Urinary bladder (tissue), 4 donors: ENCODE results near the gene MYH11. TPM values are rescaled to one million over a fixed set of nuclear protein-coding genes. Genes with fewer than 3 reads are reported as not detected.

ENCODE experiments used
- DNase-seq: peaks from one replicate; pipeline ENCODE4 v3.0.0-alpha.2; 2015; ENCODE audit errors: extremely low spot score
- H3K27ac ChIP-seq: one replicate; pipeline ENCODE4 v1.5.1; 2013; ENCODE audit warnings: low read depth, mild to moderate bottlenecking, moderate library complexity
- H3K36me3 ChIP-seq: one replicate; pipeline ENCODE4 v1.6.1; 2013; ENCODE audit warnings: mild to moderate bottlenecking, moderate library complexity; ENCODE audit not compliant: insufficient read depth
- H3K4me1 ChIP-seq: one replicate; pipeline ENCODE4 v1.6.1; 2013; ENCODE audit warnings: mild to moderate bottlenecking, moderate library complexity; ENCODE audit not compliant: insufficient read depth
- H3K4me3 ChIP-seq: one replicate; pipeline ENCODE4 v1.5.1; 2013; ENCODE audit warnings: low read depth, low read length
- WGBS: extraction: QIAGEN DNeasy Blood & Tissue Kit; methylation state at CpG from one replicate; pipeline ENCODE4 v1.1.7; 2013; 5-methylcytosine and 5-hydroxymethylcytosine counted together
- polyA plus RNA-seq: library from polyadenylated mRNA; stranded (reverse); fragments of 200-250 nt; gene quantifications from one replicate; pipeline ENCODE4 v1.2.3, GENCODE V29; 2013
- total RNA-seq: library from RNA; depleted of rRNA; stranded (reverse); fragments of >200 nt; gene quantifications from one replicate; pipeline ENCODE4 v1.2.3, GENCODE V29; 2014
- donor health status: healthy with polysubstance abuse.
- donor health status: healthy.

The MYH11 gene
- total RNA-seq, result 1,069 TPM
- polyA plus RNA-seq, result 5,010 TPM

- Histone ChIP-seq H3K27ac (peak within 1 kb of the TSS; percentile 78), H3K4me1 (no peaks in the 10 kb centered on the region), H3K36me3 (no peaks in the 10 kb centered on the region), H3K4me3 (peak within 1 kb of the TSS; percentile 58)
- DNase-seq, result no peak
- WGBS, result under 1% methylated on average over 49 of the region's 49 CpGs
Observed at GRCh38 chr16:15856901-15857698, at the start of gene MYH11. TSS of gene MYH11 (minus strand) at chr16:15857028. CDS start at chr16:15838252, 18,776 bp downstream.

- Histone ChIP-seq H3K36me3 (no peaks in the 10 kb centered on the region), H3K27ac (no peak overlapping the region), H3K4me3 (no peak overlapping the region), H3K4me1 (no peaks in the 10 kb centered on the region)
- 68% methylated on average over 2 of the region's 2 CpGs for WGBS
- no peak for DNase-seq
Observed at GRCh38 chr16:15906439-15906838, 49.6 kb upstream of the MYH11 start.

- no peak overlapping the region for H3K27ac ChIP-seq
- no peak overlapping the region for H3K4me3 ChIP-seq
- H3K36me3 ChIP-seq, result no peaks in the 10 kb centered on the region
- DNase-seq, result no peak
- WGBS, result 96% methylated on average over 5 of the region's 5 CpGs
- H3K4me1 ChIP-seq, result no peaks in the 10 kb centered on the region
Observed at GRCh38 chr16:15903960-15904359, 47.1 kb upstream of the MYH11 start.

GRCh38 chr16:15900901-15901500 is 44.2 kb upstream of the MYH11 start:
- no peak overlapping the region for H3K4me3 ChIP-seq
- 70% methylated on average over 6 of the region's 6 CpGs for WGBS
- no peak for DNase-seq
- H3K36me3 ChIP-seq, result no peaks in the 10 kb centered on the region
- no peaks in the 10 kb centered on the region for H3K4me1 ChIP-seq
- H3K27ac ChIP-seq, result no peak overlapping the region

GRCh38 chr16:15900357-15900756 is 43.5 kb upstream of the MYH11 start:
- WGBS, result 95% methylated on average over 3 of the region's 3 CpGs
- no peak overlapping the region for H3K27ac ChIP-seq

GRCh38 chr16:15899538-15900100 is 42.8 kb upstream of the MYH11 start:
- no peak for DNase-seq
- WGBS, result 59% methylated on average over 9 of the region's 9 CpGs
- Histone ChIP-seq H3K4me1 (no peaks in the 10 kb centered on the region), H3K36me3 (no peaks in the 10 kb centered on the region), H3K27ac (no peak overlapping the region), H3K4me3 (no peak overlapping the region)

More at GRCh38 chr16:15900357-15900756, 43.5 kb upstream of the MYH11 start:
- no peaks in the 10 kb centered on the region for H3K4me1 ChIP-seq
- H3K4me3 ChIP-seq, result no peak overlapping the region
- no peaks in the 10 kb centered on the region for H3K36me3 ChIP-seq
- DNase-seq, result no peak

- WGBS, result 90% methylated on average over 6 of the region's 6 CpGs
- no peak for DNase-seq
- no peak overlapping the region for H3K27ac ChIP-seq
Observed at GRCh38 chr16:15898654-15899053, 41.8 kb upstream of the MYH11 start.

GRCh38 chr16:15897834-15898254 is 41.0 kb upstream of the MYH11 start:
- 52% methylated on average over 5 of the region's 5 CpGs for WGBS
- no peak for DNase-seq

More at GRCh38 chr16:15898654-15899053, 41.8 kb upstream of the MYH11 start:
- Histone ChIP-seq H3K4me1 (no peaks in the 10 kb centered on the region), H3K4me3 (no peak overlapping the region), H3K36me3 (no peaks in the 10 kb centered on the region)

GRCh38 chr16:15897121-15897780 is 40.4 kb upstream of the MYH11 start:
- Histone ChIP-seq H3K4me3 (no peak overlapping the region), H3K36me3 (no peaks in the 10 kb centered on the region), H3K4me1 (no peaks in the 10 kb centered on the region), H3K27ac (no peak overlapping the region)
- 85% methylated on average over 8 of the region's 8 CpGs for WGBS
- no peak for DNase-seq

More at GRCh38 chr16:15897834-15898254, 41.0 kb upstream of the MYH11 start:
- Histone ChIP-seq H3K4me3 (no peak overlapping the region), H3K27ac (no peak overlapping the region), H3K36me3 (no peaks in the 10 kb centered on the region), H3K4me1 (no peaks in the 10 kb centered on the region)

GRCh38 chr16:15894571-15895374 is 37.9 kb upstream of the MYH11 start:
- Histone ChIP-seq H3K27ac (no peak overlapping the region), H3K4me1 (no peaks in the 10 kb centered on the region), H3K36me3 (no peaks in the 10 kb centered on the region), H3K4me3 (no peak overlapping the region)
- DNase-seq, result no peak
- WGBS, result 91% methylated on average over 7 of the region's 7 CpGs

GRCh38 chr16:15891508-15891907 is 34.7 kb upstream of the MYH11 start:
- Histone ChIP-seq H3K36me3 (no peaks in the 10 kb centered on the region), H3K4me1 (peaks cover 3% of the 10 kb centered on the region), H3K4me3 (no peak overlapping the region), H3K27ac (no peak overlapping the region)
- 93% methylated on average over 3 of the region's 3 CpGs for WGBS
- DNase-seq, result no peak

GRCh38 chr16:15888072-15888976 is 31.5 kb upstream of the MYH11 start, which contains the start of gene CEP20:
TSS of gene CEP20 (minus strand) at chr16:15888603. CDS start at chr16:15888585, 18 bp downstream.
- H3K4me3 ChIP-seq, result peak within 1 kb of the TSS; percentile 61
- peaks cover 3% of the 10 kb centered on the region for H3K4me1 ChIP-seq
- peak; percentile 98 for DNase-seq
- H3K36me3 ChIP-seq, result no peaks in the 10 kb centered on the region
- peak within 1 kb of the TSS; percentile 53 for H3K27ac ChIP-seq
- WGBS, result under 1% methylated on average over 41 of the region's 41 CpGs
